ENCODE results near the gene FOXM1.

Gene FOXM1

DNA sequence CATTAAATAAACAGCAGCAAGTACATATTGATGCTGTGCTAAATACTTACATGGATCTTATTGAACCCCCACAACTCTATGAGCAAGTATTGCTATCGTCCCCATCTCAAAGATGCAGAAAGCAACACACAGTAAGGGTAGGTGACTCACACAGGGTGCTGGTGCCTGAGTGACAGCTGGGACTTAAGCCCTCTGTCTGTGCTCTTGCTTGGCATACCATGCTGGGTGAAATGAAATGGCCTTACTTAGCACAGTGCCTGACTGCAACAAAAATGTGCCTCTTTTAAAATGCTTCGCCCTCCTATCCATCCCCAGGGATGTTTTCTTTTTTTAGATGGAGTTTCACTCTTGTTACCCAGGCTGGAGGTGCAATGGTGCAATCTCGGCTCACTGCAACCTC, 20.9 kb downstream of the FOXM1 start:
- H2AK5ac ChIP-seq (ENCODE audit: low read length) = no peak overlapping the region
- no peak overlapping the region for H3K18ac ChIP-seq (ENCODE audit: low read length)
- no peaks in the 10 kb centered on the region for H3K27me3 ChIP-seq (ENCODE audit: insufficient read depth, low read length, poor library complexity)
- DNase-seq = peak; percentile 44
- peaks cover 10% of the 10 kb centered on the region for H3K36me3 ChIP-seq (ENCODE audit: control insufficient read depth, insufficient read depth, low read length)
- H3K23ac ChIP-seq (ENCODE audit: low read length) = no peak overlapping the region
- no peak overlapping the region for H3K27ac ChIP-seq (ENCODE audit: low read depth, low read length)
- no peak overlapping the region for H2BK120ac ChIP-seq (ENCODE audit: low read depth, low read length)
- no CpG with 5 or more reads among the region's 3 CpGs for WGBS (ENCODE audit: extremely low coverage, insufficient coverage, low lambda C conversion rate)
- H3K56ac ChIP-seq (ENCODE audit: low read length) = no peak overlapping the region
- no peak overlapping the region for H4K8ac ChIP-seq (ENCODE audit: low read depth, low read length)
- no peaks in the 10 kb centered on the region for H3K4me1 ChIP-seq (ENCODE audit: control insufficient read depth, low read depth, low read length)
- no peak overlapping the region for H4K5ac ChIP-seq (ENCODE audit: low read length)
- no peaks in the 10 kb centered on the region for H3K79me1 ChIP-seq (ENCODE audit: low read length)
- no peak overlapping the region for H3K4ac ChIP-seq (ENCODE audit: low read depth, low read length)
- H3K9ac ChIP-seq (ENCODE audit: low read length) = no peak overlapping the region
- no peak overlapping the region for H2BK15ac ChIP-seq (replicated peaks; ENCODE audit: low read depth)
- H2BK5ac ChIP-seq (ENCODE audit: low read length) = no peak overlapping the region
- H3K4me3 ChIP-seq (ENCODE audit: low read length) = no peak overlapping the region
- H3K79me2 ChIP-seq (ENCODE audit: control insufficient read depth, insufficient read depth, low read length) = no peaks in the 10 kb centered on the region
- no peak overlapping the region for H3K4me2 ChIP-seq (ENCODE audit: low read length)

DNA sequence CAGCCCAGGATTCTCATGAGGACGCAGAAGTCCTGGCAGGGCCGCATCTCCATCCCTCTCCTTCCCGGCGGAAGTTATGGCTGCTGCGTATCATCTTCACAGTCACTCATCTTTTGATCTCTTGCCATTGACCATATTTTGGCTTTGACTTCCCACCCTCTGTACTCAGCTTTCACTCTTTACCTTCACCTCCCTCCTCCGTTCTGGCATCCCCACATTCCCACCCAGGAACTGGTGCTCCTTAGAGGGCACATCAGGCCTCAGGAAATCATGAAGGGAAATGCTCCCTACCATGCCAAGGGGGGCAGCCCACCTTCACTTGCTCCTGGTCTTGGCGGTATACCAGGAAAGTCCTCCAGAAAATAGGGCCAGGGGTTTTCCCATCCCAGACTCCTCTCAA, 21.4 kb downstream of the FOXM1 start:
- Histone ChIP-seq H3K27ac (ENCODE audit: low read depth, low read length) (no peak overlapping the region), H3K4me3 (ENCODE audit: low read length) (no peak overlapping the region), H3K4me1 (ENCODE audit: control insufficient read depth, low read depth, low read length) (no peaks in the 10 kb centered on the region), H3K79me1 (ENCODE audit: low read length) (no peaks in the 10 kb centered on the region), H3K27me3 (ENCODE audit: insufficient read depth, low read length, poor library complexity) (no peaks in the 10 kb centered on the region), H3K36me3 (ENCODE audit: control insufficient read depth, insufficient read depth, low read length) (peaks cover 10% of the 10 kb centered on the region), H4K8ac (ENCODE audit: low read depth, low read length) (no peak overlapping the region), H3K18ac (ENCODE audit: low read length) (no peak overlapping the region), H2AK5ac (ENCODE audit: low read length) (no peak overlapping the region), H3K23ac (ENCODE audit: low read length) (no peak overlapping the region), H2BK5ac (ENCODE audit: low read length) (no peak overlapping the region), H3K4ac (ENCODE audit: low read depth, low read length) (no peak overlapping the region), H2BK15ac (replicated peaks; ENCODE audit: low read depth) (no peak overlapping the region), H3K56ac (ENCODE audit: low read length) (no peak overlapping the region), H2BK120ac (ENCODE audit: low read depth, low read length) (no peak overlapping the region), H3K9ac (ENCODE audit: low read length) (no peak overlapping the region), H4K5ac (ENCODE audit: low read length) (no peak overlapping the region), H3K4me2 (ENCODE audit: low read length) (no peak overlapping the region), H3K79me2 (ENCODE audit: control insufficient read depth, insufficient read depth, low read length) (no peaks in the 10 kb centered on the region)
- DNase-seq = no peak
- WGBS (ENCODE audit: extremely low coverage, insufficient coverage, low lambda C conversion rate) = no CpG with 5 or more reads among the region's 7 CpGs

- Histone ChIP-seq H3K56ac (ENCODE audit: low read length) (no peak overlapping the region), H3K4me3 (ENCODE audit: low read length) (no peak overlapping the region), H3K23ac (ENCODE audit: low read length) (no peak overlapping the region), H2BK15ac (replicated peaks; ENCODE audit: low read depth) (no peak overlapping the region), H3K27ac (ENCODE audit: low read depth, low read length) (no peak overlapping the region), H3K79me1 (ENCODE audit: low read length) (no peaks in the 10 kb centered on the region), H3K18ac (ENCODE audit: low read length) (no peak overlapping the region), H3K4ac (ENCODE audit: low read depth, low read length) (no peak overlapping the region), H2AK5ac (ENCODE audit: low read length) (no peak overlapping the region), H3K27me3 (ENCODE audit: insufficient read depth, low read length, poor library complexity) (no peaks in the 10 kb centered on the region), H3K4me2 (ENCODE audit: low read length) (no peak overlapping the region), H2BK120ac (ENCODE audit: low read depth, low read length) (no peak overlapping the region), H3K79me2 (ENCODE audit: control insufficient read depth, insufficient read depth, low read length) (no peaks in the 10 kb centered on the region), H3K9ac (ENCODE audit: low read length) (no peak overlapping the region), H4K5ac (ENCODE audit: low read length) (no peak overlapping the region), H3K36me3 (ENCODE audit: control insufficient read depth, insufficient read depth, low read length) (peaks cover 10% of the 10 kb centered on the region), H3K4me1 (ENCODE audit: control insufficient read depth, low read depth, low read length) (no peaks in the 10 kb centered on the region), H4K8ac (ENCODE audit: low read depth, low read length) (no peak overlapping the region), H2BK5ac (ENCODE audit: low read length) (no peak overlapping the region)
- DNase-seq = no peak
- no CpG with 5 or more reads among the region's 25 CpGs for WGBS (ENCODE audit: extremely low coverage, insufficient coverage, low lambda C conversion rate)
Measured at GRCh38 chr12:2854669-2855453, 22.1 kb downstream of the FOXM1 start.

DNA sequence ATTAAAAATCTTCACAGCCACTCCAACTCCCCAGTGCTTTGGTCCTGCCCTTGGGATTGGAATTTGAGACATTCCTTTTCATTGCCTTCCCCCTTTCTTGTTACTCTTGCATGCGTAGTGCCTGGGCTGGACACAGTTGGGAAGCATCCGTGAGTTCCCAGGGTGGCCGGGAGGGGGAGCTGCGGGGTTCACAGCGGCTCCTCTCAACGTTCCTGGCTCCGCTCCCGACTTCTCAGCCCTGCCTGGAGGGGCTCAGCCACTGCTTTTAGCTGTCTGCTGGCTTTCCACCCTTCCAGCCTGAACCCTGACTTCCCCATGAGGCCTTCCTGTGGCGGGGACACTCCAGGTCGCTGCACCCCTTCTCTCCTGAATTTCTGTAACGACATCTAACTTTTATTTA, 23.3 kb downstream of the FOXM1 start:
- H3K4ac ChIP-seq (ENCODE audit: low read depth, low read length) = no peak overlapping the region
- H2BK5ac ChIP-seq (ENCODE audit: low read length) = no peak overlapping the region
- H3K4me1 ChIP-seq (ENCODE audit: control insufficient read depth, low read depth, low read length) = no peaks in the 10 kb centered on the region
- H3K23ac ChIP-seq (ENCODE audit: low read length) = no peak overlapping the region
- H3K56ac ChIP-seq (ENCODE audit: low read length) = no peak overlapping the region
- H2AK5ac ChIP-seq (ENCODE audit: low read length) = no peak overlapping the region
- H3K4me2 ChIP-seq (ENCODE audit: low read length) = no peak overlapping the region
- H2BK15ac ChIP-seq (replicated peaks; ENCODE audit: low read depth) = no peak overlapping the region
- no peak overlapping the region for H2BK120ac ChIP-seq (ENCODE audit: low read depth, low read length)
- H3K4me3 ChIP-seq (ENCODE audit: low read length) = no peak overlapping the region
- WGBS (ENCODE audit: extremely low coverage, insufficient coverage, low lambda C conversion rate) = no CpG with 5 or more reads among the region's 11 CpGs
- H3K79me1 ChIP-seq (ENCODE audit: low read length) = no peaks in the 10 kb centered on the region
- H3K36me3 ChIP-seq (ENCODE audit: control insufficient read depth, insufficient read depth, low read length) = peaks cover 4% of the 10 kb centered on the region
- no peaks in the 10 kb centered on the region for H3K79me2 ChIP-seq (ENCODE audit: control insufficient read depth, insufficient read depth, low read length)
- H3K18ac ChIP-seq (ENCODE audit: low read length) = no peak overlapping the region
- H4K8ac ChIP-seq (ENCODE audit: low read depth, low read length) = no peak overlapping the region
- no peak overlapping the region for H4K5ac ChIP-seq (ENCODE audit: low read length)
- H3K27me3 ChIP-seq (ENCODE audit: insufficient read depth, low read length, poor library complexity) = no peaks in the 10 kb centered on the region
- no peak overlapping the region for H3K9ac ChIP-seq (ENCODE audit: low read length)
- no peak overlapping the region for H3K27ac ChIP-seq (ENCODE audit: low read depth, low read length)
- DNase-seq = peak; percentile 94

DNA sequence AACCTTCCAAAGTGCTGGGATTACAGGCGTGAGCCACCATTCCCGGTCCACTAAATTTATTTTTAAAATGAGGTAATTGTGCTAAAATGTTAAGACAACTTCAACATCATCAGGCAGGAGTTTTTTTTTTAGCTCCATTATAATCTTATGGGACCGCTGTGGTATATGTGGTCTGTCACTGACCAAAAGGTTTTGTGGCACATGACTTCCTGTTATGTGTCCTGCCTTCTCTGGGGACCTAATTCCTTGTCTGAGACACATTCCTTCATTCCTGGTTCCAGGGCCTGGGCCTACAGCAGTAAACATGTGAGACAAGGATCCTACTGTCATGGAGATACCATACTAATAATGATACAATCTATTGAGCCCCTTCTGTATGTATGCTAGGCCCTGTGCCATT, 25.0 kb downstream of the FOXM1 start:
- no peak overlapping the region for H2BK5ac ChIP-seq (ENCODE audit: low read length)
- H4K5ac ChIP-seq (ENCODE audit: low read length) = no peak overlapping the region
- no peak overlapping the region for H3K4me2 ChIP-seq (ENCODE audit: low read length)
- H3K18ac ChIP-seq (ENCODE audit: low read length) = no peak overlapping the region
- H2AK5ac ChIP-seq (ENCODE audit: low read length) = no peak overlapping the region
- no peak overlapping the region for H2BK120ac ChIP-seq (ENCODE audit: low read depth, low read length)
- H3K79me1 ChIP-seq (ENCODE audit: low read length) = no peaks in the 10 kb centered on the region
- no peak overlapping the region for H3K27ac ChIP-seq (ENCODE audit: low read depth, low read length)
- no peaks in the 10 kb centered on the region for H3K36me3 ChIP-seq (ENCODE audit: control insufficient read depth, insufficient read depth, low read length)
- H3K9ac ChIP-seq (ENCODE audit: low read length) = no peak overlapping the region
- no peak overlapping the region for H3K56ac ChIP-seq (ENCODE audit: low read length)
- no CpG with 5 or more reads among the region's 3 CpGs for WGBS (ENCODE audit: extremely low coverage, insufficient coverage, low lambda C conversion rate)
- no peaks in the 10 kb centered on the region for H3K79me2 ChIP-seq (ENCODE audit: control insufficient read depth, insufficient read depth, low read length)
- peak; percentile 41 for DNase-seq
- H2BK15ac ChIP-seq (replicated peaks; ENCODE audit: low read depth) = no peak overlapping the region
- no peak overlapping the region for H3K23ac ChIP-seq (ENCODE audit: low read length)
- H3K4me3 ChIP-seq (ENCODE audit: low read length) = no peak overlapping the region
- H3K4ac ChIP-seq (ENCODE audit: low read depth, low read length) = no peak overlapping the region
- H4K8ac ChIP-seq (ENCODE audit: low read depth, low read length) = no peak overlapping the region
- H3K4me1 ChIP-seq (ENCODE audit: control insufficient read depth, low read depth, low read length) = no peaks in the 10 kb centered on the region
- H3K27me3 ChIP-seq (ENCODE audit: insufficient read depth, low read length, poor library complexity) = no peaks in the 10 kb centered on the region

DNA sequence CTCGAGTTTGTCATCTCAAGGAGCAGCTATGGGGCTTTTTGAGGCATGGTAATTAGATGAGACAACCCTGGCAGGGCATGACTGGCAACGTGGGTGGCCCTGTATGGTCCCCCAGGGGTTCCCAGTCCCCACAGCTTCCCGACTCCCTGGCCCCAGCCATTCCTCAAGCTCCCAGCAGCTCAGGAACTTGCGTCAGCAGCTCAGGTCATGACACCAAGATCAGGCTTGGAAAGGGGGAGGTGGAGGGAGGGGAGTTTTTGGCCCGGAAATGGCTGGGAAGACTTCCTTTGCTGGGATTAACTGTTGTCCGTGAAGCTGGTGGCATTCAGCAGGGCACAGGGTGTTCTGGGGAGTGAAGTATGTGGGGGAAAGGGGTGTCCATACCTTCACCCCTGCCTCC, 31.7 kb downstream of the FOXM1 start:
- Histone ChIP-seq H3K4me3 (ENCODE audit: low read length) (no peak overlapping the region), H3K36me3 (ENCODE audit: control insufficient read depth, insufficient read depth, low read length) (no peaks in the 10 kb centered on the region)

More for the DNA sequence above, 31.7 kb downstream of the FOXM1 start:
- H2BK15ac ChIP-seq (replicated peaks; ENCODE audit: low read depth) = no peak overlapping the region
- no peak overlapping the region for H4K5ac ChIP-seq (ENCODE audit: low read length)
- H4K8ac ChIP-seq (ENCODE audit: low read depth, low read length) = no peak overlapping the region
- no peak overlapping the region for H3K18ac ChIP-seq (ENCODE audit: low read length)
- no peaks in the 10 kb centered on the region for H3K27me3 ChIP-seq (ENCODE audit: insufficient read depth, low read length, poor library complexity)
- no peak overlapping the region for H3K27ac ChIP-seq (ENCODE audit: low read depth, low read length)
- H3K23ac ChIP-seq (ENCODE audit: low read length) = no peak overlapping the region
- DNase-seq = peak; percentile 67
- H3K79me1 ChIP-seq (ENCODE audit: low read length) = no peaks in the 10 kb centered on the region
- no CpG with 5 or more reads among the region's 6 CpGs for WGBS (ENCODE audit: extremely low coverage, insufficient coverage, low lambda C conversion rate)
- no peak overlapping the region for H3K56ac ChIP-seq (ENCODE audit: low read length)
- no peak overlapping the region for H3K4ac ChIP-seq (ENCODE audit: low read depth, low read length)
- no peak overlapping the region for H3K9ac ChIP-seq (ENCODE audit: low read length)
- no peak overlapping the region for H2BK120ac ChIP-seq (ENCODE audit: low read depth, low read length)
- no peak overlapping the region for H3K4me2 ChIP-seq (ENCODE audit: low read length)
- no peak overlapping the region for H2BK5ac ChIP-seq (ENCODE audit: low read length)
- peaks cover 2% of the 10 kb centered on the region for H3K4me1 ChIP-seq (ENCODE audit: control insufficient read depth, low read depth, low read length)
- no peak overlapping the region for H2AK5ac ChIP-seq (ENCODE audit: low read length)
- H3K79me2 ChIP-seq (ENCODE audit: control insufficient read depth, insufficient read depth, low read length) = no peaks in the 10 kb centered on the region
